GM21576 (cell line): ENCODE results near the gene EIF4H.
"Not testable (repeated sequence)": the region's sequence is repeated elsewhere in the genome, so short reads cannot be mapped to it uniquely, and the experiment has no call there.

ENCODE experiments used
- ATAC-seq: cut with Tn5 transposase; IDR thresholded peaks from one replicate; pipeline ENCODE4 v1.9.1; 2021; ENCODE audit warnings: mild to moderate bottlenecking, moderate library complexity; ENCODE audit not compliant: unreplicated experiment

EIF4H gene

DNA sequence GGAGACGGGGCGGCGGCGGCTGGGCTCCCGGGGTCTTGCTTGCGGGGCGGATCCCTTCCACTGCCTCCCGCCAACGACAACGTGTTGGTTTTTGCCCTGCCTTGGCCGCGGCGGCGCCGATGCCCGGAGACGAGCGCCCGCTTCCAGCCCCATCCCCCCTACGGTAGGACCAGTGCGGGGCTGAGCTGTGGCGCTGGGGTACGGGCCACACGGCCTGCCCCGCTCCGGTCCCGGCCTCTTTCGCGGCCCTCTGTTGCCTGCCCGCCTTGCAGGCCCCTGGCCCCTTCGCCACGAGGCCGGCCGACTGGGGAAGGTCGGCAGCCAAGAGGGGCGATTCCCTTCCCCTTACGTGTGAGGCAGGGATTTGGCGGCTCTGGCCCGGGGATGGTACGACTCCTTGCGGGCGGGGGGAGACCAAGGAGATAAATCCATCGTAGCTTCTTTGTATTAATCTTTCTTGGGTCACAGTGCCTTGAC lies 488 bp downstream of the EIF4H start:
- ATAC-seq, result peak; percentile 10

DNA sequence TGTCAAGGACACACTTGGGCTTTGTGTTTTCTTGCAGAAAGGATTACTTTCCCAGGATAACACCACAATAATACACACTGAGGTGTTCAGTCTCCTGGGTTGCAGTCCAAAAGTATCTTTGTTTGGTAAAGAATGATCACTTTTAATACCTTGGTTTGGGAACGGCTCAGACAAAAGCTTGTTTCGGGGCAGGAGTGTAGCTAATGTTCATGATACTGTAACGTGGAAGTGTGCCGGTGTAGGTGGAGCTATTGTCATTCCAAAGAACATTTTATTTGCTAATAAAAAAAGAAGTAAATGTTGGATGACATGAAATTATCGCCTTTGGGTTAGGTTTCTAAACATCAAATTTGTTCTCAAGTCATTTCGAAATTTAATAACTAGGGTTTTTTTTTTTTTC lies 1.2 kb downstream of the EIF4H start:
- no peak for ATAC-seq

DNA sequence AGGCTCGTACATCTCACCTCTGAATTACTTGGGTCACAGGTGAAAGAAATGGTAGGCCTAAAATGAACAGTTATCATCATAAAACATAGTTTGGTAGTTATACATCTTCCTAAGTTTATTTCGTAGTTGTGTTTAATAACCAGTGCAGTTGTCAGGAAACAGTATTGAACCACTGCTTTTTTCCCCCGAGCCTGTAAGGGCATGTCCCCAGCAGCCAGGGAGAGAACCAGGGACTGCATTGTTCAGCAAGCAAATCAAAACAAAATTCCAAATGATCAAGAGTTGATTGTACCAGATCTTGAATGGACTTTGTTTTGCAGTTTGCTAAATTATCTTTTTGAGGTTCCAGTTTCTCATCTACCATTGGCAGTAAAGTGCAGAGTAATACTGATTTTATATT lies 2.4 kb downstream of the EIF4H start:
- no peak for ATAC-seq

DNA sequence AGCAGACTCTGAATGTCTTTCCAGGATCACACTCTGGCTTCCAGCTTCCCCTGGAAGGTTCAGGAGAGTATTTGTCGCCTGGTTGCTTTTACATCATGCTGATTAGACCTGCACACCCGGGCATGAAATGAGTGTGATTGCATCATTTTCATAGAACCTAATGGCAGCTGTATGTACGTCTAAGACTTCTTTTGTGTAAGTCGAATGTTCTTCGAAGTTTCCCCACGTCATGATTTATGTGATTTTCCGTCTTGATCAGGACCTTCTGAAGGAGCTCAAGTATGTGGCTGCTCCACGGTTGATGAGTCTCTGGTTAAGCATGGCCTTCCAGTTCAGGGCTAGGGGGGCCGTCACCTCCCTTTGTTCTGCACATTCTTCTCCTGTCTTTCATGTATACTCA lies 4.5 kb downstream of the EIF4H start:
- ATAC-seq, result no peak

DNA sequence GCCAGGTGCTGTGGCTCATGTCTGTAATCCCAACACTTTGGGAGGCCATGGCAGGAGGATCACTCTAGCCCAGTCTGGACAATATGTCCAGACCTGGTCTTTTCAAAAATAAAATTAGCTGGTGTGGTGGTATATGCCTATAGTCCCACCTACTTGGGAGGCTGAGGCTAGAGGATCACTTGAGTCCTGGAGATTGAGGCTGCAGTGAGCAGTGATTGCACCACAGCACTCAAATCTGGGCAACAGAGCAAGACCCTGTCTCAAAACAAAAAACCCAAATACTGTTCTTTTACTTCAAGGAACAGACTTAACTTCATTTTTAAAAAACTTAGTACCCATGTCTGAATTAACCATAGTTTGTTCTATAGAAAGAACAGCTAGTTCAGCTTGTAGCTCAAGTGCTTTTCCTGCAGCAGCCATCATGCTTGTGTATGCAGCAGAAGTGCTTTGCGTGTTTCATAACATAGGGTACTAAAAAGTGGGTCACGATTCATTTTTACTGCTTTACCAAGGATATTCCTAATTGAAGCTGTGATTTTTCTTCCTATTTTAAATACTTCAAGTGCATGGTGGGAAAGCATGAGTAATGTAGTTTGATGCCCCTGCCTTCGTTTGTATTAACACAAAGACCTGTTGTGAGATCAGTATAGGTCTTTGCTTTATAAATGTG lies 5.9 kb downstream of the EIF4H start:
- ATAC-seq, result no peak

GRCh38 chr7:74180866-74181265 lies 6.7 kb downstream of the EIF4H start:
- ATAC-seq, result no peak

GRCh38 chr7:74181821-74182220 lies 7.7 kb downstream of the EIF4H start:
- no peak for ATAC-seq

- ATAC-seq, result no peak
Measured at GRCh38 chr7:74182453-74183090, 8.4 kb downstream of the EIF4H start.

- no peak for ATAC-seq
Measured at GRCh38 chr7:74183142-74183541, 9.0 kb downstream of the EIF4H start.

DNA sequence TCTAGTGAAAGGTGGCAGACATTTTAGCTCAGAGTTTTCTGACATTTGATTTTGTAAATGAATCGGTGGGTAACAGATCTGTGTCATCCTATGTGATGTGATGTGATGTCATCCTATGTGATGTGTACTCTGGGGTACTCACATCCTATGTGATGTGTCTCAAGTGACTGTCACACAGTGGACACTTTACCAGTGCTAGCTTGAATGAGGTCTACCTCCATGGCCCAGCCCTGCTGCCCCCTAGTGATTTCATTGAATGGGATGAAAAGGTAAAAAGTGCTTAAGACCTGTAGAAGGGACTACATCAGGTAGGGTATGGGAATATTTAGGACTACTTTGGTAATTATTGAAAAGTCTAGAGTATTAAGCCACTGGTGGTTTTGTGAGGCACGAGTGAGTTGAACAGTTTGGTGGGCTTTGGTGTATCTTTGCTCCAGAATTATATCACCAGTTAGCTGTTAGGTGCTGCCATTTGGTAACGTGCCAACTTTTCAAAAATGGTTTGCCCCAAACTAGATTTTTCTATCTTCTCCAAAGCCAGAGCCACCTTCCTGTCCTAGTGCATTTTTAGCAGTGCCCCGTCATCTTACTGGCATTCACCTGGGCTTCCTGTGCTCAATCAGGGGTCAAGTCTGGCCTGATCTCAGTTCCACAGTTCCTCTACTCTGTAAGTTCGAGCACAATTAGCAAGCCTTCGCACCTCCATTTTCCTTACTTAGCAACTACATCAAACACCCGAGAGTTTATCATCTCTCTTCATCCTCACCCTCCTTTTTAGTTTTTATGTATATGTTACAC lies 9.7 kb downstream of the EIF4H start:
- ATAC-seq, result no peak

- no peak for ATAC-seq
Measured at GRCh38 chr7:74185016-74185415, 10.9 kb downstream of the EIF4H start.

- no peak for ATAC-seq
Measured at GRCh38 chr7:74185636-74186035, 11.5 kb downstream of the EIF4H start.

- no peak for ATAC-seq
Measured at GRCh38 chr7:74187915-74188675, 13.9 kb downstream of the EIF4H start.

- ATAC-seq, result no peak
Measured at GRCh38 chr7:74190259-74190658, 16.1 kb downstream of the EIF4H start.

DNA sequence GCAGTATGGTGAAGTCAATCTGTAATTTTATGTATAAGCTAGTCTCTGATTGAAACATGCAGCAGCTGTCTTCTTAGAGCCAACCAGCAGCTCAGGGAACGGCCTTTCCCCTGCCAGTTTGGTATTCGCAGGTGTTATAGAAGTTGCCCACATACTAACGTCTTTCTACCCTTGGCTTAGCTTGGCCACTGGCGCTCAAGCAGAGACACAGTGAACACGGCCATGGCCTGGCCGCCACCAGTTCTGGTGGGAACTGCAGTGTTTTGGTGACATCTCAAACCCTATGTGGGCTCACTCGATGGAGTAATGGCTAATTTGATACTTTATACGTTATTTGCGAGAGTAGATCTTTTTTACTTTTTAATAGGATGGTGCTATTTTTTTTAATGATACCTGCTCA lies 17.1 kb downstream of the EIF4H start:
- ATAC-seq, result no peak

DNA sequence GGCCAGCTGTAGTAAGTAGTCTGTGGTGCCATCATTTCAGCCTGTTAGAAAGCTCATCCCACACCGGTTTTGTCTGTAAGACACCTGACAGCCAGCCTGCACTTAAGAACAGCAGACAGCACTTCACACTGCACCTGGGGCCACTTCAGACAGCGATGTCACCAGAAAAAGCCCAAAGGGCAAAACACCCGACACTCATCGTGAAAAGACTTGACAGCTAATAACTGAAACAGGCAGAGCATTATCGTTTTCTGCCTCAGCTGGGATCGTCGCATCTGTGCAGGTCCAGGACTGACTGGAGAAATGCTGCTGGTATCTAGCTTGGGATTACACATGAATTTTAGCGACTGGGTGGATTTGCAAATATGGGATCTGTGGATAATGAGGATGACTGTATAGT lies 18.9 kb downstream of the EIF4H start:
- no peak for ATAC-seq

- no peak for ATAC-seq
Measured at GRCh38 chr7:74193913-74194312, 19.8 kb downstream of the EIF4H start.

GRCh38 chr7:74194686-74195085 lies 20.5 kb downstream of the EIF4H start:
- no peak for ATAC-seq

GRCh38 chr7:74195139-74195860 lies 21.1 kb downstream of the EIF4H start:
- ATAC-seq, result not testable (repeated sequence)

- not testable (repeated sequence) for ATAC-seq
Measured at GRCh38 chr7:74195968-74196654, 22.0 kb downstream of the EIF4H start.
